A673 (cell line): ENCODE results near the gene APBB2. TPM values are rescaled to one million over a fixed set of nuclear protein-coding genes. Genes with fewer than 3 reads are reported as not detected.

Experiments
- BruUV-seq: library from RNA; stranded (reverse); fragments of 400-500 nt; replicated peaks from 2 replicates; lab custom pipeline; 2021; lab: Mats Ljungman, UMichigan
- CTCF ChIA-PET: fragments of 300-600 bp; sonication (Branson Sonifier 250); formaldehyde crosslinking; loops from one replicate; lab custom pipeline; 2022; ENCODE audit warnings: antibody characterized with exemption; lab: Charles Lee
- POLR2A ChIA-PET: fragments of 300-600 bp; sonication (Branson Sonifier 250); formaldehyde crosslinking; loops from one replicate; lab custom pipeline; 2022; ENCODE audit warnings: antibody characterized with exemption; ENCODE audit not compliant: low non-redundant PET; lab: Charles Lee
- DNase-seq: peaks from one replicate; pipeline ENCODE4 v3.0.0-alpha.2; 2015; ENCODE audit warnings: low spot score
- H3K27ac ChIP-seq: fragments of 200-600 bp; sonication (generic); 2 replicates; pipeline ENCODE4 v1.5.1; 2016; ENCODE audit warnings: mixed run types, low read depth, mild to moderate bottlenecking, mixed read lengths, antibody characterized with exemption, low read length; ENCODE audit not compliant: poor library complexity, severe bottlenecking
- H3K27me3 ChIP-seq: fragments of 200-600 bp; sonication (generic); replicated peaks from 2 replicates; pipeline ENCODE4 v1.6.1; 2017; ENCODE audit warnings: mixed run types, low read depth, mild to moderate bottlenecking, mixed read lengths, antibody characterized with exemption, low read length; ENCODE audit not compliant: insufficient read depth, poor library complexity
- H3K36me3 ChIP-seq: fragments of 200-600 bp; sonication (generic); 2 replicates; pipeline ENCODE4 v1.6.1; 2016; ENCODE audit warnings: mixed run types, mild to moderate bottlenecking, mixed read lengths, antibody characterized with exemption, low read length; ENCODE audit not compliant: insufficient read depth, poor library complexity, severe bottlenecking
- H3K4me1 ChIP-seq: fragments of 200-600 bp; sonication (generic); 2 replicates; pipeline ENCODE4 v1.6.1; 2017; ENCODE audit warnings: mixed run types, mild to moderate bottlenecking, mixed read lengths, antibody characterized with exemption, low read length; ENCODE audit not compliant: insufficient read depth, poor library complexity, severe bottlenecking
- H3K4me3 ChIP-seq: fragments of 200-600 bp; sonication (generic); 2 replicates; pipeline ENCODE4 v1.5.1; 2016; ENCODE audit warnings: low read depth, mixed run types, mild to moderate bottlenecking, mixed read lengths, low read length; ENCODE audit not compliant: poor library complexity, severe bottlenecking
- H3K9me3 ChIP-seq: fragments of 200-600 bp; sonication (generic); 2 replicates; pipeline ENCODE4 v1.6.1; 2016; ENCODE audit warnings: mixed run types, low read depth, mild to moderate bottlenecking, mixed read lengths, antibody characterized with exemption, low read length; ENCODE audit not compliant: poor library complexity, severe bottlenecking
- CTCF ChIP-seq: fragments of 300-800, 200-600 bp; sonication (generic); conservative IDR thresholded peaks from 2 replicates; pipeline ENCODE4 v1.5.1; 2017; ENCODE audit warnings: low read depth, mild to moderate bottlenecking, antibody characterized with exemption, low read length, moderate library complexity, mixed read lengths
- EZH2 ChIP-seq: fragments of 200-600 bp; sonication (generic); IDR thresholded peaks from 2 replicates; pipeline ENCODE4 v1.6.1; 2017; ENCODE audit warnings: borderline replicate concordance, low read depth, mild to moderate bottlenecking, mixed read lengths, antibody characterized with exemption, low read length; ENCODE audit not compliant: poor library complexity, severe bottlenecking
- intact Hi-C: fragments of 100-400 bp; cut with micrococcal nuclease; formaldehyde crosslinking; loops from one replicate; pipeline ENCODE4 v1.10.0; 2022; ENCODE audit not compliant: unreplicated experiment
- total RNA-seq: library from RNA; stranded (reverse); gene quantifications from 2 replicates; pipeline ENCODE4 v1.2.3, GENCODE V29; 2021

The APBB2 gene
- total RNA-seq, 1 experiment from 2014 or later = 10.3 TPM

- Histone ChIP-seq H3K4me3 (no peak overlapping the region), H3K36me3 (no peaks in the 10 kb centered on the region), H3K27me3 (no peaks in the 10 kb centered on the region), H3K27ac (no peak overlapping the region), H3K4me1 (no peaks in the 10 kb centered on the region), H3K9me3 (no peaks in the 10 kb centered on the region)
- no TSS peak for BruUV-seq
- intact Hi-C loops = no loop called here
- CTCF ChIA-PET = no interaction called here
- POLR2A ChIA-PET = no interaction called here
- TF ChIP-seq EZH2 = no peak
- TF ChIP-seq CTCF = no peak
- no peak for DNase-seq
Observed at GRCh38 chr4:41095192-41095872, 119.0 kb downstream of the APBB2 start.

GRCh38 chr4:41092128-41092527 lies 122.2 kb downstream of the APBB2 start:
- TF ChIP-seq CTCF (no peak), EZH2 (no peak)
- Histone ChIP-seq H3K9me3 (no peaks in the 10 kb centered on the region), H3K27me3 (no peaks in the 10 kb centered on the region), H3K4me3 (no peak overlapping the region), H3K36me3 (no peaks in the 10 kb centered on the region), H3K27ac (no peak overlapping the region), H3K4me1 (no peaks in the 10 kb centered on the region)
- intact Hi-C loops = no loop called here
- CTCF ChIA-PET = no interaction called here
- POLR2A ChIA-PET = no interaction called here
- DNase-seq = no peak
- BruUV-seq = no TSS peak

- ChIA-PET CTCF (no interaction called here), POLR2A (no interaction called here)
- Histone ChIP-seq H3K27ac (no peak overlapping the region), H3K27me3 (no peaks in the 10 kb centered on the region), H3K4me1 (no peaks in the 10 kb centered on the region), H3K36me3 (no peaks in the 10 kb centered on the region), H3K4me3 (no peak overlapping the region), H3K9me3 (no peaks in the 10 kb centered on the region)
- DNase-seq = no peak
- TF ChIP-seq CTCF (no peak), EZH2 (no peak)
- intact Hi-C loops = no loop called here
- BruUV-seq = no TSS peak
Observed at GRCh38 chr4:41081847-41082246, 132.5 kb downstream of the APBB2 start.
